Activated CD8-positive, alpha-beta memory T cell treated with anti-CD3 and anti-CD28 coated beads, Interleukin-2, amount 10 ng/mL, durations not matched to agents 7 days and 5 days (primary cell): Measurements from ENCODE around the gene DNAL1. TPM values are rescaled to one million over a fixed set of nuclear protein-coding genes. Genes with fewer than 3 reads are reported as not detected.

Experiments used
- ATAC-seq: fragments of 150-1000 bp; cut with Tn5 transposase; one replicate; pipeline ENCODE4 v1.10.0; 2021; ENCODE audit warnings: moderate library complexity
- CTCF ChIA-PET: fragments of 350-600 bp; sonication (Branson Sonifier 250); formaldehyde crosslinking; loops from one replicate; lab custom pipeline; 2021; ENCODE audit warnings: antibody characterized with exemption; lab: Charles Lee
- DNase-seq: peaks from one replicate; pipeline ENCODE4 v3.0.0-alpha.2; 2020
- H3K27ac Mint-ChIP-seq: one replicate; pipeline ENCODE4 v1.8.0; 2021; ENCODE audit warnings: mild to moderate bottlenecking, mixed read lengths
- H3K27me3 Mint-ChIP-seq: one replicate; pipeline ENCODE4 v1.8.0; 2021; ENCODE audit warnings: mixed read lengths
- H3K36me3 Mint-ChIP-seq: one replicate; pipeline ENCODE4 v1.8.0; 2021; ENCODE audit warnings: mild to moderate bottlenecking, mixed read lengths
- H3K4me1 Mint-ChIP-seq: one replicate; pipeline ENCODE4 v1.8.0; 2021; ENCODE audit warnings: mixed read lengths
- H3K4me3 Mint-ChIP-seq: one replicate; pipeline ENCODE4 v1.8.0; 2021; ENCODE audit warnings: mild to moderate bottlenecking, moderate library complexity, mixed read lengths
- H3K9me3 Mint-ChIP-seq: one replicate; pipeline ENCODE4 v1.8.0; 2022; ENCODE audit warnings: low read depth, mixed read lengths
- total RNA-seq, 2 experiments: library from RNA; stranded (reverse); gene quantifications; one replicate each; pipeline ENCODE4 v1.2.3, GENCODE V29; 2021

The DNAL1 gene
- total RNA-seq: 1 to 10 TPM; 8.8 to 9.1 TPM

- Mint-ChIP-seq H3K4me1 (peaks cover 16% of the 10 kb centered on the region), H3K27me3 (no peaks in the 10 kb centered on the region), H3K36me3 (no peaks in the 10 kb centered on the region), H3K9me3 (no peaks in the 10 kb centered on the region), H3K4me3 (peak within 1 kb of the TSS; percentile 92), H3K27ac (peak within 1 kb of the TSS; percentile 82)
- DNase-seq (peak; percentile 94), ATAC-seq (peak; percentile 100)
- CTCF ChIA-PET: interaction anchor here (0.8 to 1.7 kb wide), 3 partner anchors 11 to 212 kb away, joined by 3 to 9 read pairs (median 6); no protein-coding TSS in a partner anchor
These were observed at the start of gene DNAL1 for GRCh38 chr14:73644531-73645247. DNAL1 (plus strand) TSS chr14:73644986; CDS start chr14:73645040, 54 bp downstream.

- Mint-ChIP-seq H3K9me3 (no peaks in the 10 kb centered on the region), H3K27me3 (peaks cover under 1% of the 10 kb centered on the region), H3K4me3 (no peak overlapping the region), H3K36me3 (no peaks in the 10 kb centered on the region), H3K4me1 (peaks cover 4% of the 10 kb centered on the region), H3K27ac (no peak overlapping the region)
- ATAC-seq: no peak
- DNase-seq: no peak
- CTCF ChIA-PET: interaction anchor here (1.3 kb wide), 1 partner anchor 33 kb away, joined by 3 read pairs; no protein-coding TSS in a partner anchor
These were observed 45.3 kb upstream of the DNAL1 start for GRCh38 chr14:73599499-73599898.

DNA sequence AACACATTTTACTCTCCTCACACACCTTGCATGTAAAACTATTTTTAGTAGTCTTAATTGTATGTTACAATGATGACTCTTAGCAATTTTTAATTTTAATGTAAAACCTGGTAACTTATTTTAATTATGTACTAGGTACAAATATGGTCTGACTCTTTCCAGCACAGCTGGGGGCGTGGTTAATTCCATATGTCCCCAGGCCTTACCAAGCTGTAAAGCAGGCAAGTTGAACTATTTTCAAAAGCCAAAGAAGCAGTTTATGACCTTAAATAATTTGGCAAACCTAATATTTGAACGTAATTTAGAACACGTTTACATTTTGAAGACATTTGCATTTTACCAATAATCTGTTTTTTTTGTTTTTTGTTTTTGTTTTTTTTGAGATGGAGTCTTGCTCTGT is 41.8 kb upstream of the DNAL1 start:
- no peak for ATAC-seq
- Mint-ChIP-seq H3K9me3 (no peaks in the 10 kb centered on the region), H3K4me3 (no peak overlapping the region), H3K36me3 (no peaks in the 10 kb centered on the region), H3K4me1 (peaks cover 23% of the 10 kb centered on the region), H3K27ac (no peak overlapping the region), H3K27me3 (peaks cover 8% of the 10 kb centered on the region)
- CTCF ChIA-PET: no interaction called here
- DNase-seq: no peak

DNA sequence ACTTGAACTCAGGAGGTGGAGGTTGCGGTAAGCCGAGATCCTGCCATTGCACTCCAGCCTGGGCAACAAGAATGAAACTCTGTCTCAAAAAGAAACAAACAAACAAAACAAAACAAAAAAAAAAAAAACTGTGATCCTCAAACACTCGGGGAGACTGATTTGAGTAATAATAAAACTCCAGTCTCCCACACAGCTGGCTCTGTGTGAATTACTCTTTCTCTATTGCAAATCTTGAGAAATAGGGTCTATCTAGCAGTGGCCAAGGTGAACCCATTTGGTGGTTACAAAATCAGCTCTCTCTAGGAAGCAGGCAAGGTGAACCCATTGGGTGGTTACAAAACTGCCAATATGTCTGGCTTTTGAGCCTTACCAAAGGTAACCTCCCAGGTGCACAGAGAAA is 38.5 kb upstream of the DNAL1 start:
- no peaks in the 10 kb centered on the region for H3K9me3 Mint-ChIP-seq
- no peak overlapping the region for H3K27ac Mint-ChIP-seq
- ATAC-seq: peak; percentile 20
- H3K27me3 Mint-ChIP-seq: peaks cover 12% of the 10 kb centered on the region
- H3K4me1 Mint-ChIP-seq: peaks cover 26% of the 10 kb centered on the region
- no peak overlapping the region for H3K4me3 Mint-ChIP-seq
- CTCF ChIA-PET: interaction anchor here (1.0 to 1.1 kb wide), 2 partner anchors 8 to 135 kb away, joined by 3 read pairs; no protein-coding TSS in a partner anchor
- peaks cover 6% of the 10 kb centered on the region for H3K36me3 Mint-ChIP-seq
- DNase-seq: no peak

DNA sequence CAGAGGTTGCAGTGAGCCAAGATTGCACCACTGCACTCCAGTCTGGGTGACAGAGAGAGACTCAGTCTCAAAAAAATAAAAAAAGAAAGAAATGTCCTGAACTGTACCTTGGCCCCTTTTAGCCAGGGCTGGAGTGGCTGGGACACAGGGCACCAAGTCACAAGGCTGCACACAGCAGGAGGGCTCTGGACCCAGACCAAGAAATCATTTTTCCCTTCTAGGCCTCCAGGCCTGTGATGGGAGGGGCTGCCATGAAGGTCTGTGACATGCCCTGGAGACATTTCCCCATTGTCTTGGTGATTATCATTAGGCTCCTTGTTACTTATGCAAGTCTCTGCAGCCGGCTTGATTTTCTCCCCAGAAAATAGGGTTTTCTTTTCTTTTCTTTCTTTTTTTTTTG is 37.5 kb upstream of the DNAL1 start:
- Mint-ChIP-seq H3K36me3 (peaks cover 6% of the 10 kb centered on the region), H3K4me1 (peaks cover 30% of the 10 kb centered on the region), H3K4me3 (no peak overlapping the region), H3K9me3 (no peaks in the 10 kb centered on the region), H3K27ac (no peak overlapping the region), H3K27me3 (peaks cover 15% of the 10 kb centered on the region)
- no peak for DNase-seq
- CTCF ChIA-PET: no interaction called here
- no peak for ATAC-seq

DNA sequence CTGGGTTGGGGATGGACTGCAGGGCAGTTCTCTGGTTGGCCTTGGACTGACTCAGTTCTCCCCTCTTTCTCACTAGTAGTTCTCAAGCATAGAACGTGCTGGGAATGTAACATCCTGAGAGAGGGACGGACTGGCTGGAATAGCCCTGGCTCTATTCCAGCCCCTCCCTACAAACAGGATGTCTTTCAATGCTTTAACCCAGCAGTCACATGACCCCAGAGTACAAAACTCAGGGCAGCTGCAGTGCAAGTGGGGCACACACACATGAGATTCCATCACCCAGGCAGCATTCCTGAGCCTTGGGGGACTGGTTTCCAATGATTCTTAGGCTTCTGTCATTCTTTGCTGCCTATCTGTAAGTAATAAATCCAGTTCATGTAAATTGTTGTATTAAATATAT is 34.1 kb upstream of the DNAL1 start:
- Mint-ChIP-seq H3K4me3 (no peak overlapping the region), H3K4me1 (peaks cover 28% of the 10 kb centered on the region), H3K27me3 (peaks cover 14% of the 10 kb centered on the region), H3K36me3 (peaks cover 6% of the 10 kb centered on the region), H3K9me3 (no peaks in the 10 kb centered on the region), H3K27ac (no peak overlapping the region)
- no peak for ATAC-seq
- DNase-seq: no peak
- CTCF ChIA-PET: interaction anchor here (0.6 kb wide), 1 partner anchor 102 kb away, joined by 4 read pairs; no protein-coding TSS in a partner anchor

GRCh38 chr14:73612339-73613045 is 32.3 kb upstream of the DNAL1 start, which contains the start of gene ACOT6:
ACOT6 (plus strand) TSS chr14:73612517; CDS start chr14:73612572, 55 bp downstream.
- H3K4me1 Mint-ChIP-seq: peaks cover 16% of the 10 kb centered on the region
- peak; percentile 79 for DNase-seq
- peaks cover 6% of the 10 kb centered on the region for H3K36me3 Mint-ChIP-seq
- CTCF ChIA-PET: interaction anchor here (0.7 to 2.4 kb wide), 13 partner anchors 14 to 159 kb away, joined by 3 to 11 read pairs (median 4); partner anchors contain the start of genes ACOT2, ACOT4 and NUMB
- H3K27me3 Mint-ChIP-seq: peaks cover 14% of the 10 kb centered on the region
- ATAC-seq: peak; percentile 87
- H3K4me3 Mint-ChIP-seq: peak within 1 kb of the TSS; percentile 79
- no peaks in the 10 kb centered on the region for H3K9me3 Mint-ChIP-seq
- H3K27ac Mint-ChIP-seq: peak within 1 kb of the TSS; percentile 78

GRCh38 chr14:73613046-73613383 is 31.8 kb upstream of the DNAL1 start:
- Mint-ChIP-seq H3K4me1 (peaks cover 16% of the 10 kb centered on the region), H3K27ac (peak overlapping the region; percentile 78), H3K27me3 (peaks cover 14% of the 10 kb centered on the region), H3K4me3 (peak overlapping the region; percentile 79), H3K9me3 (no peaks in the 10 kb centered on the region), H3K36me3 (peaks cover 6% of the 10 kb centered on the region)
- DNase-seq (no peak), ATAC-seq (no peak)
- CTCF ChIA-PET: interaction anchor here (0.9 to 2.4 kb wide), 12 partner anchors 14 to 159 kb away, joined by 3 to 11 read pairs (median 4); partner anchors contain the start of genes ACOT2, ACOT4 and NUMB

DNA sequence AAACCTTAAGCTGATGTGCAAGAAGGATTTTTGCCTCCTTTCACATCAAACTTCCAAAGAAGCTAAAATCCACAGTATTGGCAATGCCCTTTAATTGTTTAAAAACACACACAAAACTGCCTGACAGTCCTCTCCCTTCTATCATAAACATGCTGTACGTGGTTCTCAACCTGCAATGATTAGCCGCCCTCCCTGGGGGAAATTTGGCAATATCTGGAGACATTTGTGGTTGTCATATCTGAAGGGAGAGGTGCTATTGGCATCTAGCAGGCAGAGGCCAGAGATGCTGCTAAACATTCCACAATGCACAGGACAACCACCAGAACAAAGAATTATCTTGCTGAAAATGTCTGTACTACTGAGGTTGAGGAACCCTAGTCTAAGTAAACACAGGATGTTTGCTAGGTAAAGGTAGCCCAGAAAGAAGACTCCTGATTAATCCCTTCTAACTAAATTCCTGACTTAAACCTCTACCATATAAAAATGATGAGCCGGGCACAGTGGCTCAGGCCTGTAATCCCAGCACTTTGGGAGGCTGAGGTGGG is 31.3 kb upstream of the DNAL1 start:
- H3K27ac Mint-ChIP-seq: no peak overlapping the region
- CTCF ChIA-PET: interaction anchor here (1.3 to 2.4 kb wide), 9 partner anchors 13 to 158 kb away, joined by 3 to 11 read pairs (median 4); partner anchors contain the start of genes ACOT2, ACOT4 and NUMB
- H3K4me3 Mint-ChIP-seq: peak overlapping the region; percentile 79
- no peaks in the 10 kb centered on the region for H3K9me3 Mint-ChIP-seq
- no peak for ATAC-seq
- H3K4me1 Mint-ChIP-seq: peaks cover 16% of the 10 kb centered on the region
- peaks cover 14% of the 10 kb centered on the region for H3K27me3 Mint-ChIP-seq
- peaks cover 3% of the 10 kb centered on the region for H3K36me3 Mint-ChIP-seq
- DNase-seq: no peak

GRCh38 chr14:73616831-73617230 is 28.0 kb upstream of the DNAL1 start:
- CTCF ChIA-PET: no interaction called here
- H3K36me3 Mint-ChIP-seq: no peaks in the 10 kb centered on the region
- peaks cover 14% of the 10 kb centered on the region for H3K27me3 Mint-ChIP-seq
- ATAC-seq (no peak), DNase-seq (no peak)
- no peaks in the 10 kb centered on the region for H3K9me3 Mint-ChIP-seq
- no peak overlapping the region for H3K4me3 Mint-ChIP-seq
- H3K4me1 Mint-ChIP-seq: peaks cover 10% of the 10 kb centered on the region
- no peak overlapping the region for H3K27ac Mint-ChIP-seq

GRCh38 chr14:73619524-73619923 is 25.3 kb upstream of the DNAL1 start:
- Mint-ChIP-seq H3K4me1 (no peaks in the 10 kb centered on the region), H3K27ac (no peak overlapping the region), H3K4me3 (no peak overlapping the region), H3K36me3 (no peaks in the 10 kb centered on the region), H3K27me3 (peaks cover 6% of the 10 kb centered on the region), H3K9me3 (no peaks in the 10 kb centered on the region)
- DNase-seq: no peak
- CTCF ChIA-PET: interaction anchor here (0.5 to 1.5 kb wide), 2 partner anchors 13 to 83 kb away, joined by 3 to 6 read pairs; no protein-coding TSS in a partner anchor
- ATAC-seq: no peak

DNA sequence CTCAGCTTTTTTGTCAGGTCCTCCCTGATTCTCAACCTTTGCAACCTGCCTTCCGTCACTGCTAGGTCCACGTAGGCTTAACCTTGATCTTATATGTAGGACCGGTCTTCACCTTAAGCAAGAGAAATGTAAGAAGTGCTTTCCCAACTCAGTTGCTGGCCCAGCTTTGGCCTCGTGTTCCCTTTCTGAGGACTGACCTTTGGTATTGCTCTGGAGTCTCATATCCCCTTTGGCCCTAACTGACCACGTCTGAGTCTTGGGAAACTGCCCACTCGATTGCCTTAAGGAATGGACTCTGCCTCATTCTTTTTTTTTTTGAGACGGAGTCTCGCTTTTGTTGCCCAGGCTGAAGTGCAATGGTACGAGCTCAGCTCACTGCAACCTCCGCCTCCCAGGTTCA is 24.5 kb upstream of the DNAL1 start:
- Mint-ChIP-seq H3K4me3 (no peak overlapping the region), H3K36me3 (no peaks in the 10 kb centered on the region), H3K9me3 (no peaks in the 10 kb centered on the region), H3K4me1 (no peaks in the 10 kb centered on the region), H3K27me3 (peaks cover 6% of the 10 kb centered on the region), H3K27ac (no peak overlapping the region)
- no peak for DNase-seq
- ATAC-seq: no peak
- CTCF ChIA-PET: no interaction called here

GRCh38 chr14:73623504-73624054 is 21.2 kb upstream of the DNAL1 start:
- no peaks in the 10 kb centered on the region for H3K9me3 Mint-ChIP-seq
- H3K36me3 Mint-ChIP-seq: no peaks in the 10 kb centered on the region
- H3K27ac Mint-ChIP-seq: no peak overlapping the region
- CTCF ChIA-PET: interaction anchor here (1.0 to 1.3 kb wide), 2 partner anchors 10 to 115 kb away, joined by 3 read pairs; no protein-coding TSS in a partner anchor
- peaks cover 6% of the 10 kb centered on the region for H3K27me3 Mint-ChIP-seq
- H3K4me3 Mint-ChIP-seq: no peak overlapping the region
- ATAC-seq: no peak
- DNase-seq: no peak
- H3K4me1 Mint-ChIP-seq: no peaks in the 10 kb centered on the region
